Adrenal gland (tissue), 12 donors: Measurements from ENCODE around the gene ANKS3. TPM values are rescaled to one million over a fixed set of nuclear protein-coding genes. Genes with fewer than 3 reads are reported as not detected.
"Not testable (repeated sequence)": the region's sequence is repeated elsewhere in the genome, so short reads cannot be mapped to it uniquely, and the experiment has no call there.

ENCODE experiments used
- DNase-seq, 7 donors: peaks; one replicate each; pipeline ENCODE4 v3.0.0-alpha.2; 2019 to 2020
- H3K27ac ChIP-seq, 5 donors: fragments of 200-600 bp; sonication (generic) in 4 of 5; 1 replicate in 3 of 5; 2 replicates in 2 of 5; pipeline versions ENCODE4 v1.5.1 to v1.8.0; 2016 to 2020; ENCODE audit warnings: mild to moderate bottlenecking in 1 of 5
- H3K27me3 ChIP-seq: fragments of 200-600 bp; 2 replicates; pipeline ENCODE4 v1.8.0; 2021
- H3K36me3 ChIP-seq, 2 donors: fragments of 200-600 bp; replicated peaks in 1 of 2; 1 replicate in 1 of 2; 2 replicates in 1 of 2; pipeline versions ENCODE4 v1.5.1 to v1.8.0; 2018 to 2022
- H3K4me1 ChIP-seq, 2 donors: fragments of 200-600 bp; replicated peaks in 1 of 2; 1 replicate in 1 of 2; 2 replicates in 1 of 2; pipeline versions ENCODE4 v1.5.1 to v1.8.0; 2018 to 2021
- H3K4me3 ChIP-seq, 4 donors: fragments of 200-600 bp; sonication (generic) in 3 of 4; one replicate each; pipeline ENCODE4 v1.5.1; 2016 to 2018
- H3K9me3 ChIP-seq, 3 donors: fragments of 200-600 bp; sonication (generic) in 1 of 3; replicated peaks in 1 of 3; 1 replicate in 2 of 3; 2 replicates in 1 of 3; pipeline versions ENCODE4 v1.5.1 to v1.8.0; 2016 to 2021
- POLR2A ChIP-seq, 2 donors: fragments of 450-650 bp; IDR thresholded peaks; one replicate each; pipeline ENCODE4 v1.6.1; 2017; ENCODE audit warnings: antibody characterized with exemption in 2 of 2, mild to moderate bottlenecking in 2 of 2, moderate library complexity in 1 of 2
- WGBS, 4 donors: extraction: QIAGEN DNeasy Blood & Tissue Kit in 2 of 4; methylation state at CpG; one replicate each; pipeline versions ENCODE4 v1.1.5 to v1.1.7; 2013 to 2017; 5-methylcytosine and 5-hydroxymethylcytosine counted together
- intact Hi-C, 2 donors: fragments of 100-400 bp; cut with DNase I; formaldehyde crosslinking; loops; one replicate each; pipeline versions ENCODE4 v1.14.1 to v1.15.0; 2022 to 2023
- polyA plus RNA-seq, 3 donors: library from polyadenylated mRNA; stranded (reverse); fragments of 200-250 nt in 2 of 3; fragments of 350-450 nt in 1 of 3; fragmentation: Illumina TruSeq in 1 of 3; extraction: RNeasy Lipid Tissue Mini Kit (QIAGEN cat#74804) in 1 of 3; gene quantifications; one replicate each; pipeline ENCODE4 v1.2.3, GENCODE V29; 2013 to 2014
- total RNA-seq, 9 donors: library from RNA; depleted of rRNA in 4 of 9; stranded (reverse); fragments of >200 nt in 4 of 9; fragments of 120-200 nt in 1 of 9; fragmentation: NEBNext Ultra II Directional in 1 of 9; extraction: Animal tissue kit (Norgen Biotek cat#: 25700) in 1 of 9; gene quantifications; one replicate each; pipeline versions ENCODE4 v1.1.0 to v1.2.4, GENCODE V29; 2013 to 2023
- TF ChIP-seq, protein P1 (sequence below), 6 experiments: fragments of 450-650 bp in 4 of 6; fragments of 200-600 bp in 2 of 6; sonication (generic) in 1 of 6; IDR thresholded peaks; 1 replicate in 5 of 6; 2 replicates in 1 of 6; pipeline versions ENCODE4 v1.5.1 to v1.8.0; 2016 to 2021; ENCODE audit warnings: antibody characterized with exemption in 6 of 6, mild to moderate bottlenecking in 2 of 6, moderate library complexity in 1 of 6
- donor health status: healthy with polysubstance abuse.
- donor health status: Bipolar disorder and iron deficiency.
- donor health status: DM: yes; HTN: yes; CAD: no.
- donor health status: DM: no; HTN: no; CAD: no.
- donor health status: DM: no; HTN: no; CAD: no.
- donor health status: DM: yes; HTN: yes; CAD: no.

The ANKS3 gene
- total and polyA plus RNA-seq, 12 donors = 7.2 to 118 (median 19.1) TPM

DNA sequence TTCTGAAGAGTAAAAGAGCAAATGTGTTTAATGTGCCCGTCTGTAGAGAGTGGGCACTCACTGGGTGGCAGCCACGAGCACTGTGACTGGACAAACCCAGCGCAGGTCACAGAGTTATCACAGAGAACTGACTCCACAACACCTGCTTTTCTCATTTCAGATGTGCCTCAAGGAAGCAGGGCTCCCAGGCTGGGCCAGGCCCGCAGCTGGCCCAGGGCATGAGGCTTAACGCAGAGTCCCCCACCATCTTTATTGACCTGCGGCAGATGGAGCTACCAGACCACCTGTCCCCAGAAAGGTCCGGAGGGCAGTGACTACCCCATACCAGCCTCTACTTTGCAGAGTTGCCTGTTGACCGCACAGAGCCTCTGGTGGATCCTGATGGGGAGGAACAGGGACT, 12.1 kb upstream of the ANKS3 start:
- intact Hi-C loops = no loop called here
- H3K36me3 ChIP-seq = peaks cover 0 to 12% of the 10 kb centered on the region in 2 donors
- WGBS, 4 donors = 78 to 89% (median 88%) methylated on average over 7 to 8 of the region's 8 CpGs
- DNase-seq = no peak
- no peaks in the 10 kb centered on the region for H3K27me3 ChIP-seq
- H3K4me1 ChIP-seq = peaks cover 0 to 7% of the 10 kb centered on the region in 2 donors
- H3K27ac ChIP-seq = no peak overlapping the region
- no peak overlapping the region for H3K4me3 ChIP-seq
- no peak for TF ChIP-seq POLR2A (IDR thresholded peaks at IDR 0.05)
- TF ChIP-seq, protein P1, sequence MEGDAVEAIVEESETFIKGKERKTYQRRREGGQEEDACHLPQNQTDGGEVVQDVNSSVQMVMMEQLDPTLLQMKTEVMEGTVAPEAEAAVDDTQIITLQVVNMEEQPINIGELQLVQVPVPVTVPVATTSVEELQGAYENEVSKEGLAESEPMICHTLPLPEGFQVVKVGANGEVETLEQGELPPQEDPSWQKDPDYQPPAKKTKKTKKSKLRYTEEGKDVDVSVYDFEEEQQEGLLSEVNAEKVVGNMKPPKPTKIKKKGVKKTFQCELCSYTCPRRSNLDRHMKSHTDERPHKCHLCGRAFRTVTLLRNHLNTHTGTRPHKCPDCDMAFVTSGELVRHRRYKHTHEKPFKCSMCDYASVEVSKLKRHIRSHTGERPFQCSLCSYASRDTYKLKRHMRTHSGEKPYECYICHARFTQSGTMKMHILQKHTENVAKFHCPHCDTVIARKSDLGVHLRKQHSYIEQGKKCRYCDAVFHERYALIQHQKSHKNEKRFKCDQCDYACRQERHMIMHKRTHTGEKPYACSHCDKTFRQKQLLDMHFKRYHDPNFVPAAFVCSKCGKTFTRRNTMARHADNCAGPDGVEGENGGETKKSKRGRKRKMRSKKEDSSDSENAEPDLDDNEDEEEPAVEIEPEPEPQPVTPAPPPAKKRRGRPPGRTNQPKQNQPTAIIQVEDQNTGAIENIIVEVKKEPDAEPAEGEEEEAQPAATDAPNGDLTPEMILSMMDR (IDR thresholded peaks at IDR 0.05) = no peak
- H3K9me3 ChIP-seq = no peaks in the 10 kb centered on the region

DNA sequence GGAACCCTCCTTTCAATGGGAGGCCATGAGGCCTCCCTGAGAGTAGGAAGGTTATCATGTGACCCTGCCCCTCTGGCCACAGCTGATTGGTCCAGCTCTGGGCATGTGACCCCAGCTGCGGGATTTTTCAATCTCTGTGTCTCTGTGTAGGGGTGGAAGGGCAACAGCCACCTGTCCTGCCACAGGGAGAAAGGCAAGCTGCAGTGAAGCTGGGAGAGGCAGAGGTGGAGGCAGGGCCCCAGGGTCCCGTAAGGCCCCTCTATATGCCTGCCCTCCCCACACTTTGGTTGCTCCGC, 11.2 kb upstream of the ANKS3 start:
- intact Hi-C loops = no loop called here
- Histone ChIP-seq H3K4me3 (no peak overlapping the region), H3K4me1 (peaks cover 0 to 7% of the 10 kb centered on the region in 2 donors), H3K27me3 (no peaks in the 10 kb centered on the region), H3K27ac (no peak overlapping the region), H3K9me3 (no peaks in the 10 kb centered on the region), H3K36me3 (peaks cover 0 to 6% of the 10 kb centered on the region in 2 donors)
- 78 to 90% (median 82%) methylated on average over 2 to 3 of the region's 3 CpGs for WGBS, 4 donors
- TF ChIP-seq, protein P1 (IDR thresholded peaks at IDR 0.05) = no peak
- no peak for TF ChIP-seq POLR2A (IDR thresholded peaks at IDR 0.05)
- DNase-seq = no peak

DNA sequence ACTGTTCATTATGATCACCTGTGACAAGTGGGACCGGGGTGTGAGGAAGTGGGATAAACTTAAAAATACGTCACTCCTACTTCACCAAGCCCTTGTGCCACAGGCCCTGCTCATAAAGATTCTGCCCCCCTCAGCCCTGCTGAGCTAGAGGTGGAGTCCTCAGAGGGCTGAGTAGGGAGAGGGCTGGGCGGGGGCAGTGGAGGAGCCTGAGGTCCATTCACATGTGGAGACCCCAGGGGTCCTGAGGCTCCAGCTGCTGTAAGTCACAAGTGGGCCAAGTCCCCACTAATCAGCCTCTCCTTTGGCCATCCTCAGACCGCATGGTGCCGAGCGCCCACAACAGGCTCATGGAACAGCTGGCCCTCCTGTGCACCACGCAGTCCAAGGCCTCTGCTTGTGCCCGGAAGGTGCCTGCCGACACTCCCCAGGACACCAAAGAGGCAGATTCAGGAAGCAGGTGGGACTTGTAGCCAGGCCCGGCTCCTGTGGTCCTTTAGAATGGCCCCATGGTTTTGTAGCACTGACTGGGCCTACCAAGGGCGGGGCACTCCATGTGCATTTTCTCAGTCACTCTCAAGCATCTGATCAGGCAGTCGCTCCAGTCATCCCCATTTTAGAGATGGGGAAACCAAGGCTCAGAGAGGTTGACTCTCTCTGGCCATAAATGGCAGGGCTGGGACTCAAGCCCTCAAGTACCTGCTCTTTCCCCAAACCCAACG, 10.6 kb upstream of the ANKS3 start:
- intact Hi-C loops = no loop called here
- no peaks in the 10 kb centered on the region for H3K9me3 ChIP-seq
- no peaks in the 10 kb centered on the region for H3K27me3 ChIP-seq
- TF ChIP-seq, protein P1 (IDR thresholded peaks at IDR 0.05) = no peak
- TF ChIP-seq POLR2A (IDR thresholded peaks at IDR 0.05) = no peak
- no peak overlapping the region for H3K27ac ChIP-seq
- no peak overlapping the region for H3K4me3 ChIP-seq
- 67 to 74% (median 70%) methylated on average over 4 to 13 of the region's 13 CpGs for WGBS, 4 donors
- no peak for DNase-seq
- peaks cover 0 to under 1% of the 10 kb centered on the region in 2 donors for H3K36me3 ChIP-seq
- H3K4me1 ChIP-seq = peaks cover 0 to 7% of the 10 kb centered on the region in 2 donors

DNA sequence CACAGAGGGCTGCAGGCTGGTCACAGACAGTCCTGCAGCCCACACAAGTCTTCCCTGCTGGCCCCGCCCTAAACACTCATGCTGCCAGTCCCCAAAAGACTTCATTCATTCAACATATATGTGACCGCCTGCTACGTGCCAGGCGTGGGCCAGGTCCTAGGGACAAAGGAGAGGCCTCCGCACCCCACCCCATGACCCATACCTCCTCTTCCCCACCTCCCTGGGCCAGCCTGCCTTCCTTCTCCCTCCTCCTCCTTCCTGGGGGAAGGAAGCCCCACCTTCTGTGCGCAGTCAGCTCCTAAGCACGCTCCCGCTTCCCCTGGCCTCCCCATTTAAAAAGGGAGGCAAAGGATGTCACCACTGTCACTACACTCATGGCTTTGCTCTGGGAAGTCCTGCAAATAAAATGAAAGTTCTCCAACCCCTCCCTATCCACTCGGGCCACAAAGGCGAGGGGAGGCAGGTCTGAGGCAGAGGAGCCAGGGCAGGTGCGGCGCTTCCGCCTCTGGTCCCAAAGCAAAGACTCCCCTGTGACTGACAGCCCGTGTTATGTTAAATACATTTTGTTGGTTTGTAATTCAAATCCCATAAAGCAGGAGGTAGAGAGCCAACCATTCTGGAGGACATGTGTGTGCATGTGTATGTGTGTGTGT, 9.3 kb upstream of the ANKS3 start:
- Histone ChIP-seq H3K4me1 (peaks cover 0 to 7% of the 10 kb centered on the region in 2 donors), H3K4me3 (no peak overlapping the region), H3K27ac (no peak overlapping the region), H3K9me3 (no peaks in the 10 kb centered on the region), H3K27me3 (no peaks in the 10 kb centered on the region), H3K36me3 (no peaks in the 10 kb centered on the region)
- WGBS, 4 donors = 31 to 53% (median 38%) methylated on average over 12 to 14 of the region's 14 CpGs
- intact Hi-C loops = no loop called here
- no peak for DNase-seq
- no peak for TF ChIP-seq POLR2A (IDR thresholded peaks at IDR 0.05)
- TF ChIP-seq, protein P1 (IDR thresholded peaks at IDR 0.05) = no peak

DNA sequence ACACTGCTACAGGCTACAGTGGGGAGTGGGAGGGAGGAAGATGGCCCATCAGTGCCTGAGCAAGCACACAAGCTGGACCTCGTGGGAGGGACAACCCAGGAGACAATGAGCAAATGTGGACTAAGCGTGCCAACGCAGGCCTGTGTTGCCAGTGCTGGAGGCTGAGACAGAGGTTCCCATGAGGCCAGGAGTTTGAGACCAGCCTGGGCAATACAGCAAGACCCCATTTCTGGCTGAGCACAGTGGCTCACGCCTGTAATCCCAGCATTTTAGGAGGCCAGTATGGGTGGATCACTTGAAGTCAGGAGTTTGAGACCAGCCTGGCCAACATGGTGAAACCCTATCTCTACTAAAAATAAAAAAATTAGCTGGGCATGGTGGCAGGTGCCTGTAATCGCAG, 4.3 kb upstream of the ANKS3 start:
- intact Hi-C loops = loop anchor here in 1 of 2 donors (10.0 kb wide), 1 partner anchor 216 kb away; the partner anchor contains the start of gene SEC14L5
- H3K27me3 ChIP-seq, H3K36me3 ChIP-seq, H3K4me3 ChIP-seq, H3K4me1 ChIP-seq, H3K9me3 ChIP-seq, H3K27ac ChIP-seq, DNase-seq: not testable (repeated sequence)
- 68 to 82% (median 78%) methylated on average over 3 to 5 of the region's 5 CpGs for WGBS, 4 donors
